CD4-positive, alpha-beta T cell (primary cell): ENCODE data around the gene TDRD9. TPM values are rescaled to one million over a fixed set of nuclear protein-coding genes. Genes with fewer than 3 reads are reported as not detected.

Experiments used
- ATAC-seq: fragments of 200-7000 bp; cut with Tn5 transposase; one replicate; pipeline ENCODE4 v1.10.0; 2022; ENCODE audit warnings: mild to moderate bottlenecking; ENCODE audit not compliant: poor library complexity
- CTCF ChIA-PET: fragments of 350-600 bp; sonication (Branson Sonifier 250); formaldehyde crosslinking; loops from one replicate; lab custom pipeline; 2021; ENCODE audit warnings: antibody characterized with exemption, inconsistent platforms; lab: Charles Lee
- POLR2A ChIA-PET: fragments of 350-600 bp; sonication (Branson Sonifier 250); formaldehyde crosslinking; loops from one replicate; lab custom pipeline; 2021; ENCODE audit warnings: antibody characterized with exemption, inconsistent platforms; lab: Charles Lee
- DNase-seq, 14 experiments: peaks; one replicate each; pipeline ENCODE4 v3.0.0-alpha.2; 2013 to 2020; ENCODE audit warnings: mixed read lengths in 2 of 14
- H3K27ac ChIP-seq, 2 donors: one replicate each; pipeline versions ENCODE4 v1.5.1 to v1.7.0; 2013; ENCODE audit warnings: low read length in 2 of 2, low read depth in 1 of 2, mild to moderate bottlenecking in 1 of 2
- H3K27me3 ChIP-seq, 2 experiments: 1 replicate in 1 of 2; 2 replicates in 1 of 2; pipeline versions ENCODE4 v1.6.1 to v1.7.0; 2013; ENCODE audit warnings: low read length in 2 of 2, control low read depth in 1 of 2, mild to moderate bottlenecking in 1 of 2, moderate library complexity in 1 of 2; ENCODE audit not compliant: insufficient read depth in 2 of 2, control insufficient read depth in 1 of 2
- H3K36me3 ChIP-seq: one replicate; pipeline ENCODE4 v1.6.1; 2013; ENCODE audit warnings: low read length, control low read depth; ENCODE audit not compliant: insufficient read depth
- H3K4me1 ChIP-seq: one replicate; pipeline ENCODE4 v1.6.1; 2013; ENCODE audit warnings: low read length, control low read depth; ENCODE audit not compliant: insufficient read depth
- H3K4me3 ChIP-seq: one replicate; pipeline ENCODE4 v1.5.1; 2013; ENCODE audit warnings: mild to moderate bottlenecking, low read length, moderate library complexity
- H3K9me3 ChIP-seq, 2 experiments: 1 replicate in 1 of 2; 2 replicates in 1 of 2; pipeline versions ENCODE4 v1.6.1 to v1.7.0; 2013; ENCODE audit warnings: low read length in 2 of 2, mild to moderate bottlenecking in 2 of 2, control low read depth in 1 of 2, moderate library complexity in 1 of 2; ENCODE audit not compliant: control insufficient read depth in 1 of 2, insufficient read depth in 1 of 2
- H3K27ac Mint-ChIP-seq: one replicate; pipeline ENCODE4 v1.8.0; 2020; ENCODE audit warnings: mixed read lengths
- H3K27me3 Mint-ChIP-seq: one replicate; pipeline ENCODE4 v1.8.0; 2021; ENCODE audit warnings: mixed read lengths
- H3K36me3 Mint-ChIP-seq: one replicate; pipeline ENCODE4 v1.8.0; 2021; ENCODE audit warnings: low read depth, mixed read lengths
- H3K4me1 Mint-ChIP-seq: one replicate; pipeline ENCODE4 v1.8.0; 2021; ENCODE audit warnings: low read depth, mixed read lengths
- H3K4me3 Mint-ChIP-seq: one replicate; pipeline ENCODE4 v1.8.0; 2020; ENCODE audit warnings: mild to moderate bottlenecking, mixed read lengths
- H3K9me3 Mint-ChIP-seq: one replicate; pipeline ENCODE4 v1.8.0; 2020; ENCODE audit warnings: mixed read lengths
- CTCF ChIP-seq: fragments of 200-600 bp; IDR thresholded peaks from one replicate; pipeline ENCODE4 v1.8.0; 2022; ENCODE audit warnings: antibody characterized with exemption, mild to moderate bottlenecking
- intact Hi-C, 2 experiments: fragments of 100-400 bp; cut with DNase I in 1 of 2; cut with micrococcal nuclease in 1 of 2; formaldehyde crosslinking; loops; one replicate each; pipeline versions ENCODE4 v1.15.1 to v1.9.0; 2023 to 2025; cut with DNase I, micrococcal nuclease
- total RNA-seq, 174 experiments: library from RNA in 2 of 174; stranded (reverse) in 2 of 174; gene quantifications; one replicate each; pipeline ENCODE4 v1.2.3 and lab custom pipeline; 2021 to 2026

Gene TDRD9
- total RNA-seq, 2 experiments from 2014 or later = 0.17 to 0.27 TPM

DNA sequence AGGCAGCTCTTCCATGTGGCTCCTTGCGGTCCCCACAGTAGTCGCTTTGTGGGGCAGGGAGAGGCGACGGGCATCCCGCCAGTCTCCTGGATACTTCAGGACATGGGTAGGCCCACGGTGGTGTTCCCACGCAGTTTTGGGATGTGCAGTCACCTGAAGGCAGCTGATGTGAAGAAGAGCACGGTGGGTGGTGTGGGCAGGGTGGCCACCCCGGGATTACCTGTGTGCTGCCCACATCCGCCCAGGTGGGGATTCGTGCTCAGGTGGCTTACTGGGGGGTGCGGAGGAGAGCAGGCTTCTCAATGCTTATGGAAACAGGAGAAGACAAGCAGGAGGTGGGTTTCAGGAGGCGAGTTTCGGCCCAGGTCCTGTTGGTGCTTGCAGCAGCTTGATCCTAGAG is 28.4 kb upstream of the TDRD9 start:
- intact Hi-C loops = loop anchor here in 1 of 2 experiments (2.0 kb wide), 1 partner anchor 21 kb away; a partner anchor contains a TSS
- POLR2A ChIA-PET = no interaction called here
- no peak for ATAC-seq

DNA sequence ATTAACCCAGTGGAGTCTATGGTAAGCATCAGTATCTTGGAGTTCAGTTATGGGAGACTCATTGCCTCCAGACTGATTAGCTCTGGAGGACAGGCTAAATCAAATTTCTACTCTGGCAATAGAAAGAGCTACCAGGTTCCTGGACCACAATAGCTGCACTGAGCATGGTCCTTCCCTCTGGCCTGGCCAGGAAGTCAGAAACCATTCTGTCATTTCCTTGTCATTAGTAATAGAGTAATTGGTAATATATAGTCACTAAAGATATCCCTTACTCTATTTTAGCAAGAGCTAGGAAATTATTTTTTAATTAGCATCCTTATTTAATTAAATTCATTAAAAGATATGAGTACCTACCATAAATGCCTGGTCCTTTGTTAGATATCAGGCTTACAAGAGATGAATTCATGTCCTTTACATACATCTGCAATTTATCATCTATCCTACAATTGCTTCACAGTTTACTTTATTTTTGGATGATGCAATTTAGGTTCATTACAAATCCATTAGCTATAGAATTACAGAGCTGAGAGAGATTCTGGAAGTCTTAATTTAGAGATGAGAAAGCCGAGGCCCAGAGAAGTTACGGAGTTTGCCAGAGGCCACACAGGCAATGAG is 23.7 kb upstream of the TDRD9 start:
- Histone ChIP-seq H3K27ac (no peak overlapping the region), H3K27me3 (no peaks in the 10 kb centered on the region), H3K4me3 (no peak overlapping the region), H3K36me3 (no peaks in the 10 kb centered on the region), H3K9me3 (no peaks in the 10 kb centered on the region), H3K4me1 (peaks cover 18% of the 10 kb centered on the region)
- no peak for ATAC-seq
- DNase-seq = no peak
- Mint-ChIP-seq H3K36me3 (no peaks in the 10 kb centered on the region), H3K4me3 (no peak overlapping the region), H3K4me1 (peaks cover 18% of the 10 kb centered on the region), H3K9me3 (no peaks in the 10 kb centered on the region), H3K27ac (no peak overlapping the region), H3K27me3 (no peaks in the 10 kb centered on the region)
- ChIA-PET CTCF (interaction anchor here (0.6 to 1.5 kb wide), 3 partner anchors 16 to 173 kb away, joined by 3 to 5 read pairs (median 3); a partner anchor contains a TSS), POLR2A (no interaction called here)
- no peak for TF ChIP-seq CTCF
- intact Hi-C loops = no loop called here

More for the DNA sequence above, 28.4 kb upstream of the TDRD9 start:
- DNase-seq = no peak
- Mint-ChIP-seq H3K9me3 (no peaks in the 10 kb centered on the region), H3K4me3 (no peak overlapping the region), H3K27ac (no peak overlapping the region), H3K4me1 (no peaks in the 10 kb centered on the region), H3K36me3 (no peaks in the 10 kb centered on the region), H3K27me3 (no peaks in the 10 kb centered on the region)
- Histone ChIP-seq H3K27me3 (no peaks in the 10 kb centered on the region), H3K36me3 (no peaks in the 10 kb centered on the region), H3K27ac (no peak overlapping the region), H3K9me3 (no peaks in the 10 kb centered on the region), H3K4me3 (no peak overlapping the region), H3K4me1 (peaks cover 5% of the 10 kb centered on the region)
- TF ChIP-seq CTCF = no peak
- CTCF ChIA-PET = interaction anchor here (0.7 to 2.5 kb wide), 5 partner anchors 9 to 793 kb away, joined by 4 to 27 read pairs (median 5); no protein-coding TSS in a partner anchor

- DNase-seq = peak in 13 of 14 experiments; percentile 14 to 63 (median 42)
- no peak overlapping the region for H3K4me3 ChIP-seq
- ATAC-seq = peak; percentile 43
- no peaks in the 10 kb centered on the region for H3K36me3 ChIP-seq
- ChIA-PET POLR2A (interaction anchor here (1.4 kb wide), 1 partner anchor 51 kb away, joined by 5 read pairs; no protein-coding TSS in a partner anchor), CTCF (interaction anchor here (0.9 to 1.0 kb wide), 2 partner anchors 97 to 172 kb away, joined by 3 read pairs; no protein-coding TSS in a partner anchor)
- H3K27me3 ChIP-seq = no peaks in the 10 kb centered on the region
- intact Hi-C loops = no loop called here
- no peaks in the 10 kb centered on the region for H3K9me3 ChIP-seq
- Mint-ChIP-seq H3K4me1 (peaks cover 27% of the 10 kb centered on the region), H3K27ac (peak overlapping the region; percentile 79), H3K4me3 (no peak overlapping the region), H3K27me3 (no peaks in the 10 kb centered on the region), H3K9me3 (no peaks in the 10 kb centered on the region), H3K36me3 (peaks cover 5% of the 10 kb centered on the region)
- no peak overlapping the region for H3K27ac ChIP-seq
- peaks cover 28% of the 10 kb centered on the region for H3K4me1 ChIP-seq
- peak; percentile 29 for TF ChIP-seq CTCF
Observed at GRCh38 chr14:103905842-103906456, 22.3 kb upstream of the TDRD9 start.
